ENCODE measurements around the gene AP4E1.

Gene AP4E1

GRCh38 chr15:50876260-50876988, 32.1 kb upstream of the AP4E1 start:
- Histone ChIP-seq H3K27ac (ENCODE audit: insufficient read depth, low read length, poor library complexity, severe bottlenecking) (no peak overlapping the region), H3K27me3 (replicated peaks; ENCODE audit: control insufficient read depth, insufficient read depth, low read length, poor library complexity, severe bottlenecking) (no peaks in the 10 kb centered on the region), H3K9me3 (ENCODE audit: control insufficient read depth, low read length) (no peaks in the 10 kb centered on the region), H3K36me3 (ENCODE audit: control insufficient read depth, insufficient read depth, low read length) (no peaks in the 10 kb centered on the region), H3K4me3 (ENCODE audit: insufficient read depth, low read depth, low read length, poor library complexity, severe bottlenecking) (peak overlapping the region; percentile 42), H3K4me1 (ENCODE audit: control insufficient read depth, insufficient read depth, low read length, poor library complexity, severe bottlenecking) (no peaks in the 10 kb centered on the region)
- no peak for DNase-seq

GRCh38 chr15:50876989-50877360, 31.5 kb upstream of the AP4E1 start:
- Histone ChIP-seq H3K4me1 (ENCODE audit: control insufficient read depth, insufficient read depth, low read length, poor library complexity, severe bottlenecking) (no peaks in the 10 kb centered on the region), H3K36me3 (ENCODE audit: control insufficient read depth, insufficient read depth, low read length) (no peaks in the 10 kb centered on the region), H3K4me3 (ENCODE audit: insufficient read depth, low read depth, low read length, poor library complexity, severe bottlenecking) (peak overlapping the region; percentile 42), H3K9me3 (ENCODE audit: control insufficient read depth, low read length) (no peaks in the 10 kb centered on the region), H3K27ac (ENCODE audit: insufficient read depth, low read length, poor library complexity, severe bottlenecking) (no peak overlapping the region), H3K27me3 (replicated peaks; ENCODE audit: control insufficient read depth, insufficient read depth, low read length, poor library complexity, severe bottlenecking) (no peaks in the 10 kb centered on the region)
- peak; percentile 29 to 51 (median 32) for DNase-seq

GRCh38 chr15:50879016-50879617, 29.4 kb upstream of the AP4E1 start:
- no peak for DNase-seq
- H3K27ac ChIP-seq (ENCODE audit: insufficient read depth, low read length, poor library complexity, severe bottlenecking) = no peak overlapping the region
- H3K4me1 ChIP-seq (ENCODE audit: control insufficient read depth, insufficient read depth, low read length, poor library complexity, severe bottlenecking) = no peaks in the 10 kb centered on the region
- H3K36me3 ChIP-seq (ENCODE audit: control insufficient read depth, insufficient read depth, low read length) = no peaks in the 10 kb centered on the region
- no peaks in the 10 kb centered on the region for H3K9me3 ChIP-seq (ENCODE audit: control insufficient read depth, low read length)
- no peaks in the 10 kb centered on the region for H3K27me3 ChIP-seq (replicated peaks; ENCODE audit: control insufficient read depth, insufficient read depth, low read length, poor library complexity, severe bottlenecking)
- H3K4me3 ChIP-seq (ENCODE audit: insufficient read depth, low read depth, low read length, poor library complexity, severe bottlenecking) = no peak overlapping the region

GRCh38 chr15:50880206-50880605, 28.3 kb upstream of the AP4E1 start:
- Histone ChIP-seq H3K4me1 (ENCODE audit: control insufficient read depth, insufficient read depth, low read length, poor library complexity, severe bottlenecking) (no peaks in the 10 kb centered on the region), H3K36me3 (ENCODE audit: control insufficient read depth, insufficient read depth, low read length) (no peaks in the 10 kb centered on the region), H3K9me3 (ENCODE audit: control insufficient read depth, low read length) (no peaks in the 10 kb centered on the region), H3K27me3 (replicated peaks; ENCODE audit: control insufficient read depth, insufficient read depth, low read length, poor library complexity, severe bottlenecking) (no peaks in the 10 kb centered on the region), H3K27ac (ENCODE audit: insufficient read depth, low read length, poor library complexity, severe bottlenecking) (no peak overlapping the region), H3K4me3 (ENCODE audit: insufficient read depth, low read depth, low read length, poor library complexity, severe bottlenecking) (no peak overlapping the region)
- no peak for DNase-seq

- no peaks in the 10 kb centered on the region for H3K27me3 ChIP-seq (replicated peaks; ENCODE audit: control insufficient read depth, insufficient read depth, low read length, poor library complexity, severe bottlenecking)
- no peak overlapping the region for H3K4me3 ChIP-seq (ENCODE audit: insufficient read depth, low read depth, low read length, poor library complexity, severe bottlenecking)
- H3K4me1 ChIP-seq (ENCODE audit: control insufficient read depth, insufficient read depth, low read length, poor library complexity, severe bottlenecking) = no peaks in the 10 kb centered on the region
- H3K9me3 ChIP-seq (ENCODE audit: control insufficient read depth, low read length) = no peaks in the 10 kb centered on the region
- no peak for DNase-seq
- no peaks in the 10 kb centered on the region for H3K36me3 ChIP-seq (ENCODE audit: control insufficient read depth, insufficient read depth, low read length)
- H3K27ac ChIP-seq (ENCODE audit: insufficient read depth, low read length, poor library complexity, severe bottlenecking) = no peak overlapping the region
These were observed 27.8 kb upstream of the AP4E1 start for GRCh38 chr15:50880651-50881114.

GRCh38 chr15:50881121-50882048, 27.1 kb upstream of the AP4E1 start:
- Histone ChIP-seq H3K4me3 (ENCODE audit: insufficient read depth, low read depth, low read length, poor library complexity, severe bottlenecking) (no peak overlapping the region), H3K4me1 (ENCODE audit: control insufficient read depth, insufficient read depth, low read length, poor library complexity, severe bottlenecking) (no peaks in the 10 kb centered on the region), H3K27ac (ENCODE audit: insufficient read depth, low read length, poor library complexity, severe bottlenecking) (no peak overlapping the region), H3K27me3 (replicated peaks; ENCODE audit: control insufficient read depth, insufficient read depth, low read length, poor library complexity, severe bottlenecking) (no peaks in the 10 kb centered on the region), H3K9me3 (ENCODE audit: control insufficient read depth, low read length) (no peaks in the 10 kb centered on the region), H3K36me3 (ENCODE audit: control insufficient read depth, insufficient read depth, low read length) (no peaks in the 10 kb centered on the region)
- no peak for DNase-seq

GRCh38 chr15:50883903-50884302, 24.6 kb upstream of the AP4E1 start:
- H3K4me3 ChIP-seq (ENCODE audit: insufficient read depth, low read depth, low read length, poor library complexity, severe bottlenecking) = no peak overlapping the region
- no peaks in the 10 kb centered on the region for H3K9me3 ChIP-seq (ENCODE audit: control insufficient read depth, low read length)
- H3K27ac ChIP-seq (ENCODE audit: insufficient read depth, low read length, poor library complexity, severe bottlenecking) = no peak overlapping the region
- no peaks in the 10 kb centered on the region for H3K27me3 ChIP-seq (replicated peaks; ENCODE audit: control insufficient read depth, insufficient read depth, low read length, poor library complexity, severe bottlenecking)
- H3K4me1 ChIP-seq (ENCODE audit: control insufficient read depth, insufficient read depth, low read length, poor library complexity, severe bottlenecking) = no peaks in the 10 kb centered on the region
- no peak for DNase-seq
- H3K36me3 ChIP-seq (ENCODE audit: control insufficient read depth, insufficient read depth, low read length) = no peaks in the 10 kb centered on the region

GRCh38 chr15:50884540-50884939, 23.9 kb upstream of the AP4E1 start:
- Histone ChIP-seq H3K4me1 (ENCODE audit: control insufficient read depth, insufficient read depth, low read length, poor library complexity, severe bottlenecking) (no peaks in the 10 kb centered on the region), H3K27ac (ENCODE audit: insufficient read depth, low read length, poor library complexity, severe bottlenecking) (no peak overlapping the region), H3K27me3 (replicated peaks; ENCODE audit: control insufficient read depth, insufficient read depth, low read length, poor library complexity, severe bottlenecking) (no peaks in the 10 kb centered on the region), H3K36me3 (ENCODE audit: control insufficient read depth, insufficient read depth, low read length) (no peaks in the 10 kb centered on the region), H3K9me3 (ENCODE audit: control insufficient read depth, low read length) (no peaks in the 10 kb centered on the region), H3K4me3 (ENCODE audit: insufficient read depth, low read depth, low read length, poor library complexity, severe bottlenecking) (no peak overlapping the region)
- DNase-seq = no peak

- no peaks in the 10 kb centered on the region for H3K36me3 ChIP-seq (ENCODE audit: control insufficient read depth, insufficient read depth, low read length)
- no peak overlapping the region for H3K27ac ChIP-seq (ENCODE audit: insufficient read depth, low read length, poor library complexity, severe bottlenecking)
- no peak overlapping the region for H3K4me3 ChIP-seq (ENCODE audit: insufficient read depth, low read depth, low read length, poor library complexity, severe bottlenecking)
These were observed 22.4 kb upstream of the AP4E1 start for GRCh38 chr15:50886139-50886467.

More at GRCh38 chr15:50886139-50886467, 22.4 kb upstream of the AP4E1 start:
- no peak for DNase-seq
- Histone ChIP-seq H3K9me3 (ENCODE audit: control insufficient read depth, low read length) (peaks cover under 1% of the 10 kb centered on the region), H3K27me3 (replicated peaks; ENCODE audit: control insufficient read depth, insufficient read depth, low read length, poor library complexity, severe bottlenecking) (no peaks in the 10 kb centered on the region), H3K4me1 (ENCODE audit: control insufficient read depth, insufficient read depth, low read length, poor library complexity, severe bottlenecking) (no peaks in the 10 kb centered on the region)
